ENCODE measurements around the gene IRF9. TPM values are rescaled to one million over a fixed set of nuclear protein-coding genes. Genes with fewer than 3 reads are reported as not detected.

Gene IRF9
- total and polyA plus RNA-seq, 2 of the 4 experiments (the other 2 are of a cell fraction), result 25.6 to 34.6 TPM

GRCh38 chr14:24147761-24148428 lies 13.2 kb upstream of the IRF9 start (continued):
- TF ChIP-seq MAFK (IDR thresholded peaks at IDR 0.05; ENCODE audit: low read depth, low read length), result no peak

GRCh38 chr14:24149302-24149969 lies 11.6 kb upstream of the IRF9 start:
- no peak overlapping the region for H2BK120ac ChIP-seq (ENCODE audit: low read depth, low read length)
- H2BK20ac ChIP-seq (ENCODE audit: low read depth, low read length), result no peak overlapping the region
- no peak overlapping the region for H4K8ac ChIP-seq (ENCODE audit: low read depth in 2 of 2, low read length in 2 of 2)
- no peak overlapping the region for H3K9ac ChIP-seq (ENCODE audit: low read depth, low read length)
- peaks cover 39% of the 10 kb centered on the region for H3K36me3 ChIP-seq (ENCODE audit: control insufficient read depth, insufficient read depth, low read length)
- H2BK15ac ChIP-seq (ENCODE audit: low read depth, low read length), result no peak overlapping the region
- H3K18ac ChIP-seq (ENCODE audit: low read depth, low read length), result no peak overlapping the region
- intact Hi-C loops (cut with micrococcal nuclease) (no loop called here), dilution Hi-C loops (cut with HindIII; ENCODE audit: low sequenced_read_pairs, unreplicated experiment) (no loop called here), in situ Hi-C loops (cut with MboI; ENCODE audit: low sequenced_read_pairs) (loop anchor here (25.0 kb wide), 2 partner anchors 837 to 1062 kb away; partner anchors contain the start of genes ACIN1, BCL2L2, C14orf119 and PABPN1)
- no peak overlapping the region for H3K14ac ChIP-seq (replicated peaks; ENCODE audit: low read depth, low read length)
- ChIA-PET POLR2A (ENCODE audit: unreplicated experiment) (interaction anchor here (0.7 kb wide), 1 partner anchor 12 kb away, joined by 3 read pairs; the partner anchor contains the start of gene IRF9), CTCF (interaction anchor here (0.5 to 4.3 kb wide), 2 partner anchors 10 to 11 kb away, joined by 3 to 14 read pairs; partner anchors contain the start of gene IRF9)
- peaks cover 8% of the 10 kb centered on the region for H3K9me1 ChIP-seq (ENCODE audit: insufficient read depth, low read length)
- H2AK9ac ChIP-seq (replicated peaks; ENCODE audit: low read depth, low read length, poor library complexity), result no peak overlapping the region
- no peaks in the 10 kb centered on the region for H3K9me3 ChIP-seq (ENCODE audit: control insufficient read depth, insufficient read depth, low read length)
- no TSS peak for BruUV-seq (replicated peaks)
- H3K4me3 ChIP-seq (ENCODE audit: insufficient read depth, low read depth, low read length), result no peak overlapping the region
- WGBS, 2 experiments (ENCODE audit: extremely low coverage in 2 of 2, insufficient read length in 1 of 2), result no CpG with 5 or more reads among the region's 3 CpGs
- H4K91ac ChIP-seq (ENCODE audit: insufficient read depth, low read depth, low read length), result no peak overlapping the region
- H3K56ac ChIP-seq (ENCODE audit: extremely low read depth, insufficient read depth, low read length), result no peak overlapping the region
- no peak overlapping the region for H3K27ac ChIP-seq (ENCODE audit: insufficient read depth, low read length)
- no peak overlapping the region for H2AFZ ChIP-seq (replicated peaks; ENCODE audit: low read length, poor library complexity)
- no peak overlapping the region for H3K4me2 ChIP-seq (ENCODE audit: low read depth, low read length)
- peaks cover 10% of the 10 kb centered on the region for H4K20me1 ChIP-seq (ENCODE audit: insufficient read depth, low read length)
- H2AK5ac ChIP-seq (ENCODE audit: low read depth, low read length), result no peak overlapping the region
- peaks cover 9% of the 10 kb centered on the region for H3K4me1 ChIP-seq (ENCODE audit: control insufficient read depth, insufficient read depth, low read length)
- H4K5ac ChIP-seq (ENCODE audit: low read depth, low read length), result no peak overlapping the region
- no peak overlapping the region for H3K4ac ChIP-seq (ENCODE audit: low read depth, low read length)
- peaks cover 32 to 56% of the 10 kb centered on the region in 2 experiments for H3K79me1 ChIP-seq (ENCODE audit: low read depth in 1 of 2, low read length in 2 of 2)
- H3K27me3 ChIP-seq (ENCODE audit: control insufficient read depth, insufficient read depth, low read length), result no peaks in the 10 kb centered on the region
- ATAC-seq (ENCODE audit: low read depth) (no peak), DNase-seq (no peak)
- H2BK5ac ChIP-seq (ENCODE audit: low read depth, low read length, poor library complexity, severe bottlenecking), result no peak overlapping the region
- H3K23ac ChIP-seq (ENCODE audit: low read depth, low read length), result no peak overlapping the region
- no peak for TF ChIP-seq RCOR1 (IDR thresholded peaks at IDR 0.05; ENCODE audit: insufficient replicate concordance, low read length)
- TF ChIP-seq SMC3 (IDR thresholded peaks at IDR 0.05; ENCODE audit: low read depth, low read length), result no peak
- TF ChIP-seq FOS (IDR thresholded peaks at IDR 0.05; ENCODE audit: low read depth, low read length), result no peak
- no peak for TF ChIP-seq POLR2A (IDR thresholded peaks at IDR 0.05; ENCODE audit: low read depth, low read length)
- no peak for TF ChIP-seq NFE2L2 (IDR thresholded peaks at IDR 0.05; ENCODE audit: low read depth, low read length)
- TF ChIP-seq MAZ (IDR thresholded peaks at IDR 0.05; ENCODE audit: borderline replicate concordance, low read depth, low read length), result no peak
- no peak for TF ChIP-seq USF2 (IDR thresholded peaks at IDR 0.05; ENCODE audit: low read depth, low read length)
- TF ChIP-seq CEBPB (IDR thresholded peaks at IDR 0.05; ENCODE audit: low read depth, low read length), result no peak
- TF ChIP-seq RFX5 (IDR thresholded peaks at IDR 0.05; ENCODE audit: low read depth, low read length), result no peak
- TF ChIP-seq ELK1 (IDR thresholded peaks at IDR 0.05; ENCODE audit: borderline replicate concordance, low read depth, low read length), result no peak
- no peak for TF ChIP-seq MXI1 (IDR thresholded peaks at IDR 0.05; ENCODE audit: borderline replicate concordance, low read depth, low read length)

All from IMR-90 (cell line).